Esophagus squamous epithelium (tissue), 4 donors: Measurements from ENCODE around the gene CA10.

Source experiments
- POLR2A ChIP-seq, 4 donors: fragments of 450-650 bp; IDR thresholded peaks; one replicate each; pipeline ENCODE4 v1.6.1; 2017; ENCODE audit warnings: antibody characterized with exemption in 4 of 4, mild to moderate bottlenecking in 4 of 4, moderate library complexity in 3 of 4
- TF ChIP-seq, protein P1 (sequence below), 6 experiments: fragments of 450-650 bp in 4 of 6; fragments of 200-600 bp in 2 of 6; sonication (generic) in 2 of 6; IDR thresholded peaks; one replicate each; pipeline ENCODE4 v1.5.1; 2016 to 2019; ENCODE audit warnings: antibody characterized with exemption in 6 of 6, mild to moderate bottlenecking in 4 of 6, moderate library complexity in 4 of 6

GRCh38 chr17:51739245-51739886, 419.1 kb downstream of the CA10 start:
- TF ChIP-seq, protein P1, sequence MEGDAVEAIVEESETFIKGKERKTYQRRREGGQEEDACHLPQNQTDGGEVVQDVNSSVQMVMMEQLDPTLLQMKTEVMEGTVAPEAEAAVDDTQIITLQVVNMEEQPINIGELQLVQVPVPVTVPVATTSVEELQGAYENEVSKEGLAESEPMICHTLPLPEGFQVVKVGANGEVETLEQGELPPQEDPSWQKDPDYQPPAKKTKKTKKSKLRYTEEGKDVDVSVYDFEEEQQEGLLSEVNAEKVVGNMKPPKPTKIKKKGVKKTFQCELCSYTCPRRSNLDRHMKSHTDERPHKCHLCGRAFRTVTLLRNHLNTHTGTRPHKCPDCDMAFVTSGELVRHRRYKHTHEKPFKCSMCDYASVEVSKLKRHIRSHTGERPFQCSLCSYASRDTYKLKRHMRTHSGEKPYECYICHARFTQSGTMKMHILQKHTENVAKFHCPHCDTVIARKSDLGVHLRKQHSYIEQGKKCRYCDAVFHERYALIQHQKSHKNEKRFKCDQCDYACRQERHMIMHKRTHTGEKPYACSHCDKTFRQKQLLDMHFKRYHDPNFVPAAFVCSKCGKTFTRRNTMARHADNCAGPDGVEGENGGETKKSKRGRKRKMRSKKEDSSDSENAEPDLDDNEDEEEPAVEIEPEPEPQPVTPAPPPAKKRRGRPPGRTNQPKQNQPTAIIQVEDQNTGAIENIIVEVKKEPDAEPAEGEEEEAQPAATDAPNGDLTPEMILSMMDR (IDR thresholded peaks at IDR 0.05): no peak
- TF ChIP-seq POLR2A (IDR thresholded peaks at IDR 0.05): no peak
